MCF 10A (cell line): ENCODE results near the gene SLC25A12. TPM values are rescaled to one million over a fixed set of nuclear protein-coding genes. Genes with fewer than 3 reads are reported as not detected.

Experiments
- BruUV-seq: library from RNA; stranded (reverse); fragments of 400-500 nt; replicated peaks from 2 replicates; lab custom pipeline; 2021; lab: Mats Ljungman, UMichigan
- CTCF ChIA-PET: fragments of 300-600 bp; sonication (Branson Sonifier 250); formaldehyde crosslinking; extraction: SDS; loops from one replicate; lab custom pipeline; 2021; ENCODE audit warnings: antibody characterized with exemption, inconsistent platforms; lab: Yijun Ruan, JAX
- POLR2A ChIA-PET: fragments of 300-600, 350-650 bp; sonication (Branson Sonifier 250); formaldehyde crosslinking; extraction: SDS; loops from one replicate; lab custom pipeline; 2020; ENCODE audit warnings: antibody characterized with exemption, inconsistent platforms; lab: Yijun Ruan, JAX
- DNase-seq: peaks from one replicate; pipeline ENCODE4 v3.0.0-alpha.2; 2018; ENCODE audit not compliant: unreplicated experiment
- H3K27ac Mint-ChIP-seq: one replicate; pipeline ENCODE4 v1.8.0; 2022; ENCODE audit warnings: mild to moderate bottlenecking, low read depth, mixed read lengths; ENCODE audit not compliant: unreplicated experiment
- H3K27me3 Mint-ChIP-seq: one replicate; pipeline ENCODE4 v1.8.0; 2022; ENCODE audit warnings: mixed read lengths; ENCODE audit not compliant: insufficient read depth, unreplicated experiment
- H3K36me3 Mint-ChIP-seq: one replicate; pipeline ENCODE4 v1.8.0; 2022; ENCODE audit warnings: mild to moderate bottlenecking, moderate library complexity, mixed read lengths; ENCODE audit not compliant: insufficient read depth, unreplicated experiment
- H3K4me1 Mint-ChIP-seq: one replicate; pipeline ENCODE4 v1.8.0; 2022; ENCODE audit warnings: mixed read lengths; ENCODE audit not compliant: insufficient read depth, unreplicated experiment
- H3K4me3 Mint-ChIP-seq: one replicate; pipeline ENCODE4 v1.8.0; 2022; ENCODE audit warnings: mild to moderate bottlenecking, moderate library complexity, mixed read lengths; ENCODE audit not compliant: unreplicated experiment
- H3K9me3 Mint-ChIP-seq: one replicate; pipeline ENCODE4 v1.8.0; 2022; ENCODE audit warnings: mixed read lengths; ENCODE audit not compliant: unreplicated experiment
- intact Hi-C: fragments of 100-400 bp; cut with micrococcal nuclease; formaldehyde crosslinking; loops from 2 replicates; pipeline ENCODE4 v1.14.1; 2022
- total RNA-seq: library from RNA; stranded (reverse); gene quantifications from 2 replicates; pipeline ENCODE4 v1.2.3, GENCODE V29; 2022
- TF ChIP-seq, protein P1 (sequence below): fragments of 200-600 bp; IDR thresholded peaks from one replicate; pipeline ENCODE4 v1.8.0; 2022; ENCODE audit warnings: antibody characterized with exemption, mild to moderate bottlenecking; ENCODE audit not compliant: unreplicated experiment

The SLC25A12 gene
- total RNA-seq, 1 experiment from 2014 or later, result 12.5 TPM

DNA sequence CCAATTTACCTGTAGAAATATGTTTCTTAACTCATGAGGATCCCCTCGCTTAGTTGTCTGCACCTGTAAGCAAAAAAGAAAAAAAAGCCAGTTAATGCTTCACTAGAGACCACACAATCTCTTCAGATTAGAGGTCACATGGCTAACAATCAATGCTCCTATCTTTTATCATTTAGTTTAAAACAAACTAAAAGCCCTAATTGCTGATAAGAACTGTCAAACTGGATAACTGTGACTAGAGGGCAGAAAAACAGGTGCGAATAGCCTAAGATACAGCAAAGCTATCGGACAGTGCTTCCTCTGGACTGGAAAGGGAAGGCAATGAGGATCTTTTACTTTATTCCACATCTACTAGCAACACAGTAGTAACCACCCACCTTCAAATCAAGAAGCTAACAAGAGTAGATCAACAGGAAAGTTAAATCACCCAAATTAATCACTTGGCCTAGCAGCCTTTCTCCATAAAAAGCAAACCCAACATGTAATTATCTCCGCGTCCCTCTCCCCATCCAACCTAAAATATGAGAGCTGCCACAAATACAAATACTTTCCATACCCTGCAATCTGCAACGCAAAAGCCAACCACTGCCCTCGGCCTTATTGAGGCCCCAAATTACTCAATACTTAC lies 734 bp downstream of the SLC25A12 start:
- Mint-ChIP-seq H3K27me3 (no peaks in the 10 kb centered on the region), H3K27ac (peak overlapping the region; percentile 91), H3K4me3 (peak overlapping the region; percentile 99), H3K4me1 (peaks cover 27% of the 10 kb centered on the region), H3K9me3 (no peaks in the 10 kb centered on the region), H3K36me3 (peaks cover 18% of the 10 kb centered on the region)
- ChIA-PET CTCF (interaction anchor here (0.6 to 1.8 kb wide), 7 partner anchors 10 to 117 kb away, joined by 3 to 5 read pairs (median 4); no protein-coding TSS in a partner anchor), POLR2A (interaction anchor here (0.6 to 4.3 kb wide), 26 partner anchors 11 to 234 kb away, joined by 3 to 97 read pairs (median 6); partner anchors contain the start of genes DLX1, DLX2 and HAT1)
- TF ChIP-seq, protein P1, sequence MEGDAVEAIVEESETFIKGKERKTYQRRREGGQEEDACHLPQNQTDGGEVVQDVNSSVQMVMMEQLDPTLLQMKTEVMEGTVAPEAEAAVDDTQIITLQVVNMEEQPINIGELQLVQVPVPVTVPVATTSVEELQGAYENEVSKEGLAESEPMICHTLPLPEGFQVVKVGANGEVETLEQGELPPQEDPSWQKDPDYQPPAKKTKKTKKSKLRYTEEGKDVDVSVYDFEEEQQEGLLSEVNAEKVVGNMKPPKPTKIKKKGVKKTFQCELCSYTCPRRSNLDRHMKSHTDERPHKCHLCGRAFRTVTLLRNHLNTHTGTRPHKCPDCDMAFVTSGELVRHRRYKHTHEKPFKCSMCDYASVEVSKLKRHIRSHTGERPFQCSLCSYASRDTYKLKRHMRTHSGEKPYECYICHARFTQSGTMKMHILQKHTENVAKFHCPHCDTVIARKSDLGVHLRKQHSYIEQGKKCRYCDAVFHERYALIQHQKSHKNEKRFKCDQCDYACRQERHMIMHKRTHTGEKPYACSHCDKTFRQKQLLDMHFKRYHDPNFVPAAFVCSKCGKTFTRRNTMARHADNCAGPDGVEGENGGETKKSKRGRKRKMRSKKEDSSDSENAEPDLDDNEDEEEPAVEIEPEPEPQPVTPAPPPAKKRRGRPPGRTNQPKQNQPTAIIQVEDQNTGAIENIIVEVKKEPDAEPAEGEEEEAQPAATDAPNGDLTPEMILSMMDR, result no peak
- DNase-seq, result peak; percentile 5
- BruUV-seq, result no TSS peak
- intact Hi-C loops, result loop anchor here (10.0 kb wide), 1 partner anchor 211 kb away; the partner anchor contains the start of gene DLX2

DNA sequence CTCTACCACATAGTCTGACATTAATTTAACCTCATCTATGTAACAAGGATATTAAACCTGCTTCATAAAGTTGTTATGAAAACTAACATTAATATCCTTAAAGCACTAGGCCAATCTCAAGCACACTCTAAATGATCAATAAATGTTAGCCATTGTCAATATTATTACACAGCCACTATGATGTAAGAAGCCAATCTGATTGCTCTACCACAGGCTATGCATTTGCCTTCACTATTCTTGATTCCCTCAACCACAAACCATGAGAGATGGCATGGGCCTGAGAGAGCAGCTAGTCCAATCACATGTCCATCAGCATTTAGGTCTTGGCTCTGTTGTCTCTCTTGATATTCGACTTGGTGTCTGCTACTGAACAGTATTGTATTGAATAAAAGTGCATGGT lies 4.2 kb downstream of the SLC25A12 start:
- intact Hi-C loops, result loop anchor here (10.0 kb wide), 1 partner anchor 215 kb away; the partner anchor contains the start of gene DLX2
- ChIA-PET CTCF (interaction anchor here (0.6 kb wide), 1 partner anchor 24 kb away, joined by 4 read pairs; no protein-coding TSS in a partner anchor), POLR2A (no interaction called here)
- H3K27me3 Mint-ChIP-seq, result no peaks in the 10 kb centered on the region
- peaks cover 23% of the 10 kb centered on the region for H3K4me1 Mint-ChIP-seq
- H3K27ac Mint-ChIP-seq, result no peak overlapping the region
- peaks cover 32% of the 10 kb centered on the region for H3K36me3 Mint-ChIP-seq
- TF ChIP-seq, protein P1, result no peak
- H3K4me3 Mint-ChIP-seq, result no peak overlapping the region
- BruUV-seq, result no TSS peak
- no peaks in the 10 kb centered on the region for H3K9me3 Mint-ChIP-seq
- no peak for DNase-seq

DNA sequence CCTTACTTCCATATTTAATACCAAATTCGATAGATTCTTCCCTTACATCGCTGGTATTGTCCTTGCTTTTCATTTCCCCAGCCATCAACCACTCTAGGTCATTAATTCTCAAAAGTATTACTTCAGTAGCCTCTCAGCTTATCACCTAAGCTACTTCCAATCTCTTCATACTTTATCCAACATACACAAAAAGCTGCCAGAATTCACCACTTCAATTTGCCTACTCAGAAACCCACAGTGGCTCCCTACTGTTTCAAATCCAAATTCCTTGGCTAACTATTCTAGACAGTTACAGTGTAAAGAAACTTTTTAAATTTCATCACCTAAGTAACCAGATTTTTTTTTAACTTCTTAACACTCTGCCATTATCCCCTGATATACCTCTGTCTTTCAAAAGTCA lies 4.7 kb downstream of the SLC25A12 start:
- POLR2A ChIA-PET, result interaction anchor here (2.3 kb wide), 1 partner anchor 34 kb away, joined by 7 read pairs; the partner anchor contains the start of gene HAT1
- Mint-ChIP-seq H3K27ac (no peak overlapping the region), H3K4me1 (peaks cover 19% of the 10 kb centered on the region), H3K27me3 (no peaks in the 10 kb centered on the region), H3K9me3 (no peaks in the 10 kb centered on the region), H3K36me3 (peaks cover 32% of the 10 kb centered on the region), H3K4me3 (no peak overlapping the region)
- DNase-seq, result no peak
- CTCF ChIA-PET, result interaction anchor here (0.6 kb wide), 1 partner anchor 25 kb away, joined by 4 read pairs; no protein-coding TSS in a partner anchor
- TF ChIP-seq, protein P1, result no peak
- BruUV-seq, result no TSS peak
- intact Hi-C loops, result no loop called here

DNA sequence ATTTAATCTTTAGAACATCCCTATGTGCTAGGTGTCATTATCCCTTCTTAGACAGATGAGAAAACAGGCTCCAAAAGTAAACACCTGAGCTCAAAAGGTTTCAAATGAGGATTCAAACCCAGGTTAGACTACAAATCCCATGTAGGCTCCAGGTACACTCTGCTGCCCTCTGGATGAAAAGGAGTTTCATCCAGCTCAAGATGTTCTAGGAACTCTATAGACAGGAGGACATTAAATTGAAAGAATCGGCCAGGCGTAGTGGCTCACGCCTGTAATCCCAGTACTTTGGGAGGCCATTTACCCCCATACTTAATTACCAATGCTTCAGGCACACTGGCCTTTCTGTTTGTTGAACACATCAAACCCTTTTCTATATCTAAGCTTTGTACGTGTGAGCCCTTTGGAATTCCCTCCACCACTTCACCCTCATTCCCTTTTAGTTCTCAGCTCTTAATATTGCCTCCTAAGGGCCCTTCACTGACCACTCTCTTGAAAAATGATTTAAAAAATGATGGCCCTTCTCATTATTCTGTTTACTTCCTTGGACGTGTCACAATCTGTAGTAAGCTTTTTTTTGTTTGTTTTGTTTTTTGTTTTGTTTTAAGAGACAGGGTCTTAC lies 10.7 kb downstream of the SLC25A12 start:
- CTCF ChIA-PET, result interaction anchor here (0.6 to 1.6 kb wide), 6 partner anchors 9 to 391 kb away, joined by 3 to 5 read pairs (median 3); partner anchors contain the start of gene SLC25A12
- BruUV-seq, result no TSS peak
- H3K9me3 Mint-ChIP-seq, result no peaks in the 10 kb centered on the region
- intact Hi-C loops, result no loop called here
- TF ChIP-seq, protein P1, result no peak
- H3K4me1 Mint-ChIP-seq, result peaks cover 17% of the 10 kb centered on the region
- POLR2A ChIA-PET, result interaction anchor here (0.7 to 6.2 kb wide), 2 partner anchors 10 to 294 kb away, joined by 4 to 42 read pairs; partner anchors contain the start of gene SLC25A12
- H3K27me3 Mint-ChIP-seq, result no peaks in the 10 kb centered on the region
- H3K4me3 Mint-ChIP-seq, result no peak overlapping the region
- H3K36me3 Mint-ChIP-seq, result peaks cover 26% of the 10 kb centered on the region
- DNase-seq, result no peak
- peak overlapping the region; percentile 66 for H3K27ac Mint-ChIP-seq
